ENCODE data around the gene SLC12A5.

SLC12A5 gene

DNA sequence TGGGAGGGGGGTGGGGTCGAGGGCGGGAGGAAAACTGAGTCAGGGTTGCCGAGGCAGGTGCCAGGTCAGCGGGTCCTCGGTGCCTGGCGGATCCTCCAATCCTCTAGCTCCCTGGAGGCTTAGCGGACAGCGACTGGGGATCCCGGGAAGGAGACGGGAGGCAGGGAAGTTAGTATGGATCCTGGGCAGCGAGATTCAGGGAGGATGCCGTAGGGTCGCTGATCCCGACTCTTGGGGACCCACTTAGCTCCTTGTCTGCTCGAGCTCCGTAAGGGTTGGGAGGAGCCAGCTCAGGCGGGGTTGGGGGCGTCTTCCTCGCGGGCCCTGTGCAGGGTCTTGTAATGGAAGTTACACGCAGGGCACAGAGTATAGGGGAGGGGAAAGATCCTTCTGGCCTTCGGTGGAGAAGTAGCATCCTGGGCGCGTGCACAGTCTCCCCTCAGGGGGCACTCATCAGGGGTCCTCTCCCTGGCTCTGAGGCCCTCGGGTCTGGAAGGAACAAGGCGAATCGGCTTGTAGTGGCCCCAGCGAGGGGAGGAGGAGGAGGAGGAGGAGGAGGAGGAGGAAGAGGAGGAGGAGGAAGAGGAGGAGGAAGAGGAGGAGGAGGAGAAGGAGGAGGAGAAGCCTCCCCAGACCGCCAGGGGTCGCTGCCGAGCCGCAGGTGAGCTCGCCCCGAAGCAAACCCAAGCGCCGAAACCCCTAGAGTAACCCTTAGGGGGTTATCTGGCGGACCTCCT lies 6.4 kb upstream of the SLC12A5 start (continued):
- TF ChIP-seq ZEB2 (tag by site-specific recombination; IDR thresholded peaks at IDR 0.05), result no peak

GRCh38 chr20:46023148-46023484 lies 5.9 kb upstream of the SLC12A5 start:
- Histone ChIP-seq H3K9me3 (ENCODE audit: control insufficient read depth, insufficient read depth, low read depth, low read length) (no peaks in the 10 kb centered on the region), H3K36me3 (ENCODE audit: control insufficient read depth in 2 of 2, insufficient read depth in 1 of 2, low read length in 2 of 2) (no peaks in the 10 kb centered on the region), H3K4me3 (ENCODE audit: low read depth, low read length) (no peak overlapping the region), H3K4me1 (ENCODE audit: control insufficient read depth, insufficient read depth, low read length) (no peaks in the 10 kb centered on the region), H3K27ac (ENCODE audit: extremely low read depth, low read depth, low read length) (no peak overlapping the region)
- POLR2A ChIA-PET, result interaction anchor here (1.0 kb wide), 1 partner anchor 9 kb away, joined by 3 read pairs; no protein-coding TSS in a partner anchor
- TF ChIP-seq ZBTB21 (tag by site-specific recombination; IDR thresholded peaks at IDR 0.05), result no peak
- 0 out of 2 replicates have a peak, but pooled peaks have one; percentile 18 for TF ChIP-seq GLIS1 (tag by site-specific recombination; IDR thresholded peaks at IDR 0.05)
- no peak for TF ChIP-seq ZNF354C (tag by site-specific recombination; IDR thresholded peaks at IDR 0.05; ENCODE audit: borderline replicate concordance, low read depth)
- TF ChIP-seq ZNF639 (tag by site-specific recombination; IDR thresholded peaks at IDR 0.05), result no peak
- no peak for TF ChIP-seq ZNF701 (tag by site-specific recombination; IDR thresholded peaks at IDR 0.05)
- CTCF ChIA-PET, result interaction anchor here (0.6 to 6.1 kb wide), 21 partner anchors 8 to 696 kb away, joined by 3 to 43 read pairs (median 4); no protein-coding TSS in a partner anchor

- Histone ChIP-seq H3K9me3 (ENCODE audit: control insufficient read depth, insufficient read depth, low read depth, low read length) (no peaks in the 10 kb centered on the region), H3K27ac (ENCODE audit: extremely low read depth, low read depth, low read length) (no peak overlapping the region), H3K4me3 (ENCODE audit: low read depth, low read length) (no peak overlapping the region), H3K4me1 (ENCODE audit: control insufficient read depth, insufficient read depth, low read length) (no peaks in the 10 kb centered on the region), H3K36me3 (ENCODE audit: control insufficient read depth in 2 of 2, insufficient read depth in 1 of 2, low read length in 2 of 2) (no peaks in the 10 kb centered on the region)
- ChIA-PET CTCF (interaction anchor here (0.6 to 6.1 kb wide), 10 partner anchors 8 to 401 kb away, joined by 3 to 43 read pairs (median 4); no protein-coding TSS in a partner anchor), POLR2A (no interaction called here)
- TF ChIP-seq SCRT1 (tag by site-specific recombination; IDR thresholded peaks at IDR 0.05; ENCODE audit: borderline replicate concordance) (no peak), ZNF660 (tag by site-specific recombination; IDR thresholded peaks at IDR 0.05) (no peak), EGR2 (tag by site-specific recombination; IDR thresholded peaks at IDR 0.05; ENCODE audit: low read depth) (peak; percentile 79), HIC1 (tag by site-specific recombination; IDR thresholded peaks at IDR 0.05) (no peak), ZNF350 (tag by site-specific recombination; IDR thresholded peaks at IDR 0.05) (no peak), ZNF585B (tag by site-specific recombination; IDR thresholded peaks at IDR 0.05) (no peak), KLF10 (tag by site-specific recombination; IDR thresholded peaks at IDR 0.05) (no peak), ZNF2 (tag by site-specific recombination; IDR thresholded peaks at IDR 0.05) (no peak), ZFHX2 (tag by site-specific recombination; conservative IDR thresholded peaks at IDR 0.05) (peak; percentile 70), ZNF354C (tag by site-specific recombination; IDR thresholded peaks at IDR 0.05; ENCODE audit: borderline replicate concordance, low read depth) (no peak), ZNF121 (tag by site-specific recombination; IDR thresholded peaks at IDR 0.05) (no peak)
- TF ChIP-seq, protein P1, sequence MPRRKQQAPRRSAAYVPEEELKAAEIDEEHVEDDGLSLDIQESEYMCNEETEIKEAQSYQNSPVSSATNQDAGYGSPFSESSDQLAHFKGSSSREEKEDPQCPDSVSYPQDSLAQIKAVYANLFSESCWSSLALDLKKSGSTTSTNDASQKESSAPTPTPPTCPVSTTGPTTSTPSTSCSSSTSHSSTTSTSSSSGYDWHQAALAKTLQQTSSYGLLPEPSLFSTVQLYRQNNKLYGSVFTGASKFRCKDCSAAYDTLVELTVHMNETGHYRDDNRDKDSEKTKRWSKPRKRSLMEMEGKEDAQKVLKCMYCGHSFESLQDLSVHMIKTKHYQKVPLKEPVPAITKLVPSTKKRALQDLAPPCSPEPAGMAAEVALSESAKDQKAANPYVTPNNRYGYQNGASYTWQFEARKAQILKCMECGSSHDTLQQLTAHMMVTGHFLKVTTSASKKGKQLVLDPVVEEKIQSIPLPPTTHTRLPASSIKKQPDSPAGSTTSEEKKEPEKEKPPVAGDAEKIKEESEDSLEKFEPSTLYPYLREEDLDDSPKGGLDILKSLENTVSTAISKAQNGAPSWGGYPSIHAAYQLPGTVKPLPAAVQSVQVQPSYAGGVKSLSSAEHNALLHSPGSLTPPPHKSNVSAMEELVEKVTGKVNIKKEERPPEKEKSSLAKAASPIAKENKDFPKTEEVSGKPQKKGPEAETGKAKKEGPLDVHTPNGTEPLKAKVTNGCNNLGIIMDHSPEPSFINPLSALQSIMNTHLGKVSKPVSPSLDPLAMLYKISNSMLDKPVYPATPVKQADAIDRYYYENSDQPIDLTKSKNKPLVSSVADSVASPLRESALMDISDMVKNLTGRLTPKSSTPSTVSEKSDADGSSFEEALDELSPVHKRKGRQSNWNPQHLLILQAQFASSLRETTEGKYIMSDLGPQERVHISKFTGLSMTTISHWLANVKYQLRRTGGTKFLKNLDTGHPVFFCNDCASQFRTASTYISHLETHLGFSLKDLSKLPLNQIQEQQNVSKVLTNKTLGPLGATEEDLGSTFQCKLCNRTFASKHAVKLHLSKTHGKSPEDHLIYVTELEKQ (tag by site-specific recombination; IDR thresholded peaks at IDR 0.05; ENCODE audit: borderline replicate concordance), result no peak
- TF ChIP-seq, protein P2, sequence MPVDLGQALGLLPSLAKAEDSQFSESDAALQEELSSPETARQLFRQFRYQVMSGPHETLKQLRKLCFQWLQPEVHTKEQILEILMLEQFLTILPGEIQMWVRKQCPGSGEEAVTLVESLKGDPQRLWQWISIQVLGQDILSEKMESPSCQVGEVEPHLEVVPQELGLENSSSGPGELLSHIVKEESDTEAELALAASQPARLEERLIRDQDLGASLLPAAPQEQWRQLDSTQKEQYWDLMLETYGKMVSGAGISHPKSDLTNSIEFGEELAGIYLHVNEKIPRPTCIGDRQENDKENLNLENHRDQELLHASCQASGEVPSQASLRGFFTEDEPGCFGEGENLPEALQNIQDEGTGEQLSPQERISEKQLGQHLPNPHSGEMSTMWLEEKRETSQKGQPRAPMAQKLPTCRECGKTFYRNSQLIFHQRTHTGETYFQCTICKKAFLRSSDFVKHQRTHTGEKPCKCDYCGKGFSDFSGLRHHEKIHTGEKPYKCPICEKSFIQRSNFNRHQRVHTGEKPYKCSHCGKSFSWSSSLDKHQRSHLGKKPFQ (tag by site-specific recombination; IDR thresholded peaks at IDR 0.05), result no peak
- TF ChIP-seq, protein P3, sequence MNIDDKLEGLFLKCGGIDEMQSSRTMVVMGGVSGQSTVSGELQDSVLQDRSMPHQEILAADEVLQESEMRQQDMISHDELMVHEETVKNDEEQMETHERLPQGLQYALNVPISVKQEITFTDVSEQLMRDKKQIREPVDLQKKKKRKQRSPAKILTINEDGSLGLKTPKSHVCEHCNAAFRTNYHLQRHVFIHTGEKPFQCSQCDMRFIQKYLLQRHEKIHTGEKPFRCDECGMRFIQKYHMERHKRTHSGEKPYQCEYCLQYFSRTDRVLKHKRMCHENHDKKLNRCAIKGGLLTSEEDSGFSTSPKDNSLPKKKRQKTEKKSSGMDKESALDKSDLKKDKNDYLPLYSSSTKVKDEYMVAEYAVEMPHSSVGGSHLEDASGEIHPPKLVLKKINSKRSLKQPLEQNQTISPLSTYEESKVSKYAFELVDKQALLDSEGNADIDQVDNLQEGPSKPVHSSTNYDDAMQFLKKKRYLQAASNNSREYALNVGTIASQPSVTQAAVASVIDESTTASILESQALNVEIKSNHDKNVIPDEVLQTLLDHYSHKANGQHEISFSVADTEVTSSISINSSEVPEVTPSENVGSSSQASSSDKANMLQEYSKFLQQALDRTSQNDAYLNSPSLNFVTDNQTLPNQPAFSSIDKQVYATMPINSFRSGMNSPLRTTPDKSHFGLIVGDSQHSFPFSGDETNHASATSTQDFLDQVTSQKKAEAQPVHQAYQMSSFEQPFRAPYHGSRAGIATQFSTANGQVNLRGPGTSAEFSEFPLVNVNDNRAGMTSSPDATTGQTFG (tag by site-specific recombination; IDR thresholded peaks at IDR 0.05; ENCODE audit: borderline replicate concordance), result no peak
Measured at GRCh38 chr20:46023999-46024398, 5.0 kb upstream of the SLC12A5 start.
